Pancreas (tissue), 8 donors: Measurements from ENCODE around the gene DNM3. TPM values are rescaled to one million over a fixed set of nuclear protein-coding genes. Genes with fewer than 3 reads are reported as not detected.

Source experiments
- microRNA-seq, 2 donors: library from miRNA; unstranded; fragments of <30 nt; microRNA quantifications; one replicate each; pipeline versions ENCODE4 to v1.1.0, GENCODE V29; 2019 to 2020
- polyA plus RNA-seq, 2 donors: library from polyadenylated mRNA; stranded (reverse); fragments of 200-250 nt; gene quantifications; one replicate each; pipeline ENCODE4 v1.2.3, GENCODE V29; 2013
- total RNA-seq, 6 donors: library from RNA; stranded (reverse); fragmentation: NEBNext Ultra II Directional in 4 of 6; extraction: Animal tissue kit (Norgen Biotek cat#: 25700) in 4 of 6; gene quantifications; one replicate each; pipeline versions ENCODE4 v1.2.1 to v1.2.4, GENCODE V29; 2021 to 2023
- donor health status: healthy with polysubstance abuse.
- donor health status: DM: no; HTN: no; CAD: no; lungs with moderate emphysema.
- donor health status: DM: no; HTN: no; CAD: no.
- donor health status: Bipolar disorder and iron deficiency.
- donor health status: DM: yes; HTN: yes; CAD: no.
- donor health status: DM: no; HTN: no; CAD: no.
- donor health status: DM: no; HTN: no; CAD: no.
- donor health status: DM: yes; HTN: yes; CAD: no.

DNM3 gene
- total and polyA plus RNA-seq, 8 donors: 0.40 to 1.3 (median 0.78) TPM

Small RNA genes within 50 kb of the gene (microRNA-seq; reads per million reads assigned to microRNA genes)
- 10.0 to 20.3 reads per million in 2 donors for gene MIR199A2
- 0 reads per million in 2 donors for gene MIR3120

Other genes starting within 250 kb of the DNM3 start
- not detected for gene MYOCOS, start 219.3 kb upstream of the DNM3 start, total RNA-seq
- gene MYOCOS, start 219.3 kb upstream of the DNM3 start, polyA plus RNA-seq: under 1 TPM in 1 of 2 donors, not detected in 1; 0.05 TPM
- 1 to 10 TPM in 2 of 6 donors, under 1 TPM in 2, not detected in 2; 0.19 to 2.3 (median 1.2) TPM for gene MYOC, start 188.8 kb upstream of the DNM3 start, total RNA-seq
- under 1 TPM; 0.26 to 0.42 TPM for gene MYOC, start 188.8 kb upstream of the DNM3 start, polyA plus RNA-seq
- 1 to 10 TPM; 5.8 to 7.5 (median 6.2) TPM for gene VAMP4, start 99.4 kb upstream of the DNM3 start, total RNA-seq
- gene VAMP4, start 99.4 kb upstream of the DNM3 start, polyA plus RNA-seq: 1 to 10 TPM; 3.2 to 7.6 TPM
- gene METTL13, start 59.8 kb upstream of the DNM3 start, total RNA-seq: 10 to 100 TPM in 4 of 6 donors, 1 to 10 TPM in 2; 7.2 to 16.6 (median 10.2) TPM
- 1 to 10 TPM; 5.2 to 9.8 TPM for gene METTL13, start 59.8 kb upstream of the DNM3 start, polyA plus RNA-seq